CD1c-positive myeloid dendritic cell (primary cell): ENCODE results near the gene PABPC4L.
"Not testable (repeated sequence)": the region's sequence is repeated elsewhere in the genome, so short reads cannot be mapped to it uniquely, and the experiment has no call there.

Source experiments
- DNase-seq: peaks from one replicate; pipeline ENCODE4 v3.0.0-alpha.2; 2016; ENCODE audit errors: extremely low spot score

PABPC4L gene

DNA sequence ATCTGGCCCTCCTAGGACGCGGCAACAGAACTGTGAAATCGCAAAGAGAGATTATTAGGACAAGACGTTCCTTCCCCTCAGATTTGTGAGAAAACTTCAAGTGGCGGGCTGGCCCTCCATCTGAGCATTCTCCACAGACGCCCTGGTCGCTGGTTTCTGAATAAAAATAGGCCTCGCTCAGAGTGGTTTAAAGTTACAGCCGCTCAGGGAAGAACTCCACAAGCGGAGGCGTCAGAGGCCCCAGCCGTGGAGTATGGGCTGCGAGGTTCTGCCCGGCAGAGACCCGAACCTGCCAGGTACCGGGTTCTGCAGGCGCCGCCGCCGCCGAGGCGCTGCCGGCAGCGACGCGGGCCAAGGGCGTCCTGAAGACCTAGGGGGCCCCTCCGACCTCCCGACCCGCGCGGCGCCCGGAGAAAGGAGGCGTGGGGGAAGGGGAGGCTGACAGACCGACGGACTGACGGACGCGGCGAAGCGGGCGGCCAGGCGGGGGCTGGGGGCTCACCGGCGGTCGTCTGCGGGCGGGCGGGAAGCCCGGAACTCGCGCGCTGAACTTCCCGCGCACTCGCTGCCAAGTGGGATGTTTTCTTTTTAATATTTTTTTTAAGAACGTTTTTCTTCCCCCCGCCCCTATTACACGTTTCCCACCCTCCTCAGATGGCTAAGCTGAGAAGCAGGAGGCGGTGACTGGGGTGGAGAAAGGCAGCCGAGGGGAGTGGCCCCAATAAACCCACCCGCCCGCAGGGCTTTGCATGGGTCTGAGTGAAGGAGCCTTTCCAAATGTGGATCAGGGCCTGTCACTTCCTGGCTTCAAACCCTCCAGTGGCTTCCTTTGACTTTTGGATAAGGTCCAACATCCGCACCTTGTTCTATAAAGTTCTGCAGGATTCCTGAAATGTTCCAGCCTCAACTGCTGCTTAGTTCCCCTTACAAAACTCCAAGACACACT is at the start of gene PABPC4L:
Gene PABPC4L, minus strand, starts transcription at position 574 of the 946 bp plus-strand sequence. CDS start 770 bp downstream, outside the sequence.
- DNase-seq, result no peak

DNA sequence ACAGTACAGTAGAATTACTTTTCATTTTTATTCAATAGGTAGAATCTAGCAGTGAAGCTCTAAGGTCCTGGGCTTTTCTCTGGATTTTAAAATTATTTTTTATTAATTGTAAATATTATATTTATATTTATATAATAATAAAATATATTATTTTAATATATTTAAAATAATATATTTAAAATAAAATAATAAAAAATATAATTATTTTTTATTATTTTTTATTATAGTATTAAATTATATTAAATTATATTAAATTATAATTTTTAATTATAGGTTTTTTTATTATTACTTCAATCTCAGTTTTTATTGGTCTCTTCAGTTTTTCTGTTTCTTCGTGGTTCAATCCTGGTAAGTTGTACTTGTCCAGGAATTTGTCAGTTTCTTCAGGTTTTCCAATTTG is 49.7 kb upstream of the PABPC4L start:
- DNase-seq, result no peak

DNA sequence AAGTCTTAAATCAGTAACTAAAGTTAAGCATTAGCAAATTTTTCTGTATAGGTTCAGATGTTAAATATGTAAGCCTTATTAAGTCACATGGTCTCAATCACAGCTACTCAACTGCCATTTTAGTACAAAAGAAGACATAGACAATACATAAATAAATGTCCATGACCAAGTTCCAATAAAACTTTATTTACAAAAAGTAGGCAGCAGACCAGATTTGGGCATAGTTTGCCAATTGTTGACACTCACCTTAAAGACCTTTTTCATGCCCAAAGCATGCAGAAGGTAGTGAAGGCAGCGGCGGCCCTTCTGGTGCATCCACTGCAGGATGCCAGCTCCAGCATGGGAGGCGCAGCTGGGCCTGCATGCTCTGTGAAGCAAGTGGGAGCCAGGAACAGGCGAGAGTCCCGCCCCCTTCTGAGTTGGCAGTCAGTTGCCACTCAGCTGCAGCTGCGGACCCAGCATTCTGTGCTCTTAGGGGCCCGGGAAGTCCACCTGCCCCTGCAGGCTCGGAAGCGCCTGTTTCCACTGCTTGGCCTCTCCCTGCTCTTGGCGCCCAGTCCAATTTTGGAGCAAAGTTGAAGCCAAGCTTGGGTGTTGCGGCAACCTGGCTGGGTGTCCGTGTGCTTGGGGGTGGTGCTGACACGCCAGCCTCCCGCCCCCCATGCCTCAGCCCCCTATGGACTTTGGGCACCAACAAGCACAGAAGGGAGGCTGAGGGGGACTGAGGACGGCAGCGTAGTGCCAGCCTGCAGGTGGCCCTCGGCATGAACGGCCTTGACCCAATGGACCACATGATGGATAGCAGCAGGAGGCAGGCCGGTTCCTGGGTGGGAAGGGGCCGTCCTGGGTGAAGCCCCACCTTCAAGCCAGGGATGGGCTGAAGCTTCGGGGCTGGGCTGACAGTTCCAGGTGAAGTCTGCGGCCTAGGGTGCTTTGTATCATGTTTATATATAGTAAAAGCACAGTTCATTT is 42.4 kb upstream of the PABPC4L start:
- DNase-seq, result no peak

DNA sequence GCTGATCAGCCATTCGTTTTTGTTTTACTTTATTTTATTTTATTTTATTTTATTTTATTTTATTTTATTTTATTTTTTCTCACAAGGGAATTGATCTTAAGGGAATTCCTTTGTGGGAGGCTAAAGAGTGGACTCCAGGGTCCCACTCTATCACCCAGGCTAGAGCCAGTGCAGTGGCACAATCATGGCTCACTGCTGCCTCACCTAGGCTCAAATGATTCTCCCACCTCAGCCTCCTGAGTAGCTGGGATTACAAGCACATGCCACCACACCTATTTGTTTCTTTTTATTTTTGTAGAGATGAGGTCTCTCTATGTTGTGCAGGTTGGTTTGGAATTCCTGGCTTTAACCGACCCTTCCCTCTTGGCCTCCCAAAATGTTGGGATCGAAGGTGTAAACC is 17.5 kb upstream of the PABPC4L start:
- no peak for DNase-seq

DNA sequence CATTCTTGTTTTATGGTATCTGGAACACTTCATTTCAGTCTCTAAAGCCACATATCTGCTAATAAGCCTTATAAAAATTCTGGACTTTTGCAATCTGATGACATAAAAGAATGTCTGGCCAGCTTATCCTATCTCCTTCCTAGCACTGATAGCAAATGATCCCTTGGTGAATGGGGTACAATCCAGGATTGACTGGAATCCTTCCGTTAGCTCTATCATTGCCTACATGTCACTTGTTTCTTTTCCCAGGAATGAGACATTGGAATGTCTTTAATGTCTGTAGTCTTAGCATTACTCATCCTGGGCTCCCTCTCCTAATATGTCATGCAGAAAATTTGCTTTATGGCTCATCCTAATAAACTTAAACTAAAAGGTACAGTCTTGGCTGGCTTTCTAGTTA is 14.8 kb upstream of the PABPC4L start:
- DNase-seq, result no peak

DNA sequence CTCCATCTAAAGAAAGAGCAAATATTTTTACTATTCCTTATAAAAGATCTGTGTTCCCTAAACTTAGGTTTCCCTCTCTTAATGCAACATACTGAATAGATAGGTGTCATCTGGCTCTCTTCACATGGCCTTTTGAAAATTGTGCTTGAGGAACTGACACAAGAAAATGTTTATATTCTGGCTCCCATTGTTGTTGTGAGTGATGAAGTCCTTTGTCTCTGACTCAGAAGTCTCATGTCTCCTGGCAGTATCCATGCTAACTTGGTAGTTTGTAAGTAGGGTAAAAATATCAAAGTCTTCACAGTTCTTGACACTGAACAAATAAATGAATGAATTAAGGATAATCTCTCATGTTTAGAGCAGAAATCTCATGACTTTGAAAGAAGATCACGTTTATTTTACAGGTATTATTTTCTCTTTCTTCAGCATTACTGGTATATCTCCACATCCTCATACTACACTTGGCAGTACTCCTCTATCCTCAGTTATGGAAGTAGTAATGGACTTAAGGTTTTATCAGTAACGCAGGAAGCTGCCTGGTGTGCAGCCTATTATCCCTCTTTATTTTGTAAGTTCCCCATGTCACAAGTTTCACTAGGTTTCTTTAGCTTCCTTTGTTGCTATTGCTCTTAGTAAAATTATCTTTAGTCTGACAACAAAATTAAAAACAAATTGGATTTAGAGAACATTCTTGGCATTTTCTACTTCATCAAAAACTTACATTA is 14.2 kb upstream of the PABPC4L start:
- no peak for DNase-seq

DNA sequence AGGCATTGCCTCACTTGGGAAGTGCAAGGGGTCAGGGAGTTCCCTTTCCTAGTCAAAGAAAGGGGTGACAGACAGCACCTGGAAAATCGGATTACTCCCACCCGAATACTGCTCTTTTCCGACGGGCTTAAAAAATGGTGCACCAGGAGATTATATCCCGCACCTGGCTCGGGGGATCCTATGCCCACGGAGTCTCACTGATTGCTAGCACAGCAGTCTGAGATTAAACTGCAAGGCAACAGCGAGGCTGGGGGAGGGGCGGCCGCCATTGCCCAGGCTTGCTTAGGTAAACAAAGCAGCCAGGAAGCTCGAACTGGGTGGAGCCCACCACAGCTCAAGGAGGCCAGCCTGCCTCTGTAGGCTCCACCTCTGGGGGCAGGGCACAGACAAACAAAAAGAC is 6.4 kb upstream of the PABPC4L start:
- not testable (repeated sequence) for DNase-seq

DNA sequence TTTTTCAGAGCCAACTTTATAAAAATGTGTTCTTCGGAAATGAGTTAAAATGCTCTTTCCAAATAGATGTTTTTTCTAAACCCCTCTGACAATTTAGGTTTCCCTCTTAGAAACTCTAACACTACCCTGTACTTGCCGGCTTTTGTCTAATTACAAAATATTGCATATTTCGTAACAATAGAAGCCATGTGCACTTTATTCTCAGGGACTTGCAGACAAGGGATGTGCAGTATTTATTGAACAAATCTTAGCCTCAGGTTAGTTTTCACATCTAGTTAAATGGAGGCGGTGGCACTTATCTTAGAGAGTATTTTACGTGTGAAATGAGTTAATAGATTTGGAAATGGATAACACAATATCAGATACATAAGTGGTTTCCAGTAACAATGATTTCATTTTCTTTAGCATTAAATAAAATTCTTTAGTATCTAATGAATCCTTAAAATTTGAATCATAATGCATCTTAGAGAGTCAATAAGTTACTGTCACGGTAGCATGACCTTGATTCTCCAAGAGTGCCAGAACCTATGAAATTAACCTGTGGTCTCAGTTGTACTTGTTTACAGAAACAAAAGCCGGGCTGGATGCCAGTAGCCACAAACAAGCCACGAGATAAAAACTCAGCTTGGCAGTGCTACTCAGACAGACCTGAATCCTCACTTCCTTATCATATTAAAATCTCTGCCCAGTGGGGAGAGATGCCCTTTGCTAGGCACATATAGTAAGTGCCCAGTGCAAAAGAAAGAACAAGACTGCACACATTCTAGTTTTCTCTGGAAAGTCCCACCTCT is 772 bp upstream of the PABPC4L start:
- no peak for DNase-seq

DNA sequence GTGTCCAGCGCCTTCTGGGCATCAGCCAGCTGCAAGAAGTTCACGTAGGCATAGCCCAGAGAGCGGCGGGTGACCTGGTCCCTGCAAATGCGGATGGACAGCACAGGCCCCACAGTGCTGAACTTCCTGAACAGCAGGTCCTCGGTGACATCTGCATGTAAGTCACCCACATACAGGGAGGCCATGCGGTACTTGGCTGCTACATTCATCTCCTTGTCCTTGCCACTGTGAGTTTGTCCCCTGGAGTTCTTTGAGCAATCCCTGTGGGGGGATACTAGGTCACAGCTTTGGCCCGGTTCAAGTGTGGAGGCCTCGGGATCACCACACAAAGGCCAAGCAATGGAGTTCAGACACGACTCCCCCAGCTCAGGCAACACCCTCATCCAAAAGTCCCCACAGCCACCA is 776 bp downstream of the PABPC4L start:
- no peak for DNase-seq

DNA sequence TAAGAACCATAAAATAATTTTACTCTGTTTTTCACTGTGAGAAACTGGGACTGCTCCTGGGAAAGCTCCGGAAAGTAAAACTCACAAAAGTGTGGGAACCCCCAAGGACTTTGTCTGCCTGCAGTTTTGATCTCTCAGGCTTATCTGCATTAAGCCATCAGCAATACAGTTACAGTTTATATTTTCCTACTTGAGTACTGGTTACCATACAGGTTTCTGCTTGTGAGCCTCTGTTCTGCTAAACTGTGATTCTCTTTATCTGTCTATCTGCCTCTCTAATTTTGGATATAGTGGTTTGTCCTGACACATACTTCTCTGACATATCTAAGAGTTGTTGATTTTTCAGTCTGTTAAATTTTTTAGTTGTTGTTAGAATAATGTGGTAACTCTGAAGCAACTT is 11.6 kb downstream of the PABPC4L start:
- no peak for DNase-seq

DNA sequence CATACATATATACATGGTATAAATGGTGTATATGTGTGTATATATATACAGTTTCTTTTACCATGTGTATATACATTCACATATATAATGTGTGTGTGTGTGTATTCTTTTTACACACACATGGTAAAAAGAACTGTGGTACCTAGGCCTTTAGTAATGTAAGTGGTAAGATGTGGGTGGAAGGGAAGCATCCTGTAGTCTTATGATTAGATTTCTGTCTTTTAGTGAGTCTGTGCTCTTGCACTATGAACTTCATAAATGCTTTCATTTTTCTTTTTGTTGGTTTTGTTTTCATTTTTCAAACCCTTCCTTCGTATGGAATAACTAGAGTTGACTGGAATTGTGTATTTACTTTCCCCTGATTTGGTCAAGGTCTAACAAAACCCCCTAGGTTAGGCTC is 12.1 kb downstream of the PABPC4L start:
- no peak for DNase-seq

DNA sequence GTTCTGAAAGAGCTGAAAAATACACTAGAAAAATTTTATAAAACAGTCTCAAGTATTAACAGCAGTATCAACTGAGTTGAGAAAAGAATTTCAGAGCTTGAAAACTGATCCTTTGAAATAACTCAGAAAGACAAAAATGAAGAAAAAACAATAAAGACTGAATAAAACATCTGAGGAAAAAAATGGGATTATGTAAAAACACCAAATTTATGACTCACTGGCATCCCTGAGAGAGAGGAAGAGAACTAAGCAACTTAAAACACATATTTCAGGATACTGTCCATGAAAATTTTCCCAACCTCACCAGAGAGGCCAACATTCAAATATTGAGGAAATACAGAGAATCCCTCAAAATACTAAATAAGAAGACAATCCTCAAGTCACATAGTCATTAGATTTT is 22.9 kb downstream of the PABPC4L start:
- no peak for DNase-seq

DNA sequence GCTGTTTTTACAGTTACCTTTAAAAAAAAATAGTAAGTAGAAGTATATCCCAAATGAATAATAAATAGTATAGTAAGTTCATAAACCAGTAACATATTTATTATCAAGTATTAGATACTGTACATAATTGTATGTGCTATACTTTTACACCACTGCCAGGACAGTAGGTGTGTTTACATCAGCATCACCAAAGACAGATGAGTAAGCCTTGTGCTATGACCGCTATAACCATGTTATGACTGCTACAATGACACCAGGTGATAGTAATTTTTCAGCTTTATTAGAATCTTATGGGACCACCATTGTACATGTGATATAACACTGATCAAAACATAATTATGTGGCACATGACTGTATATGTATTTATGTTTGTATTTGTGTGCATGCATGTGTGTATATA is 27.3 kb downstream of the PABPC4L start:
- DNase-seq, result no peak

DNA sequence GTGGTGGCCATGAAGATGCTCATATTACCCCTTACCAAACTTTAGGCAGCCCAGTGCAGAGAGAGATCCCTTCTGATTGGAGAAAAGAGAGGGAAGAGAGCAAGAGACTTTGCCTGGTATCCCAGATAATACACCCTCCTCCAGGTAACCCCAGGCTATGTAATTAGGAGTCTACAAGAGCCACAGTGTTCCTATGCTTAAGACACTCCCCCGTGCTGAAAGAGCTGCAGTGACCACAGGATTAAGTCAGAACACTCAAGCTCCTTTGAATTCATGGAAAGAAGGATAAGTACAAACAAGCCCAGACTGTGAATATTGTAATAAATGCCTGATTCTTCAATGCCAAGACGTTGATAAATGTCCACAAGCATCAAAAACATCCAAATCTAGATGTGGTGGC is 41.4 kb downstream of the PABPC4L start:
- DNase-seq, result no peak

DNA sequence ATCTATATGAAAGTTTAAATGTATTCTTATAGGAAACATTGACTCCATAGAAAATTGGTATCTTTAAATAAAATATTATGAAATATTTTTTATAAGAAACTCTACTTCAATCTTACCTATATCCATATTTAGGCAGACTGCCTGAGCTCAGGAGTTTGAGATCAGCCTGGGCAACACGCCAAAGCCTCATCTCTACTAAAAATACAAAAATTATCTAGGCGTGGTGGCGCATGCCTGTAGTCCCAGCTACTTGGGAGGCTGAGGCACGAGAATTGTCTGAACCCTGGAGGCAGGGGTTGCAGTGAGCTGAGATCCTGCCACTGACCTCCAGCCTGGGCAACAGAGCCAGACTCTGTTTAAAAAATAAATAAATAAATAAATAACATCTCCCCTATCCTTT is 47.5 kb downstream of the PABPC4L start:
- no peak for DNase-seq

DNA sequence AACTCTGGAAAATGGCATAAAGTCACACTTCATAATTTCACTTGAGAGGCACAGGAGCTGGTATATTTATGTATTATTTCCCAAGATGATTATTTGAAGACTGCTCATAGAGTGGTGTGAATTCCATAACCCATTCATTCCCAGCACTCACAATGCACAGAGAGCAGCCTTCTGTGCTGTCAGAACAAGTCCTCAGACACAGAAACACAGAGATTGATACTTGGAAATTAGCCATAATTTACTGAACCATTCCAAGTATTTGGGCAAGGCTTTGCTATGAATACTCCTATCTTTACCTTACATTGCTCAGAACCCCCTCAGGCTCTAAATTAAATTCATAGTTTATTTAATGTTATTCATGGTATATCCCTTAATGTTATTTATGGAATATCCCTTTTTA is 53.6 kb downstream of the PABPC4L start:
- no peak for DNase-seq
